ENCODE measurements around the gene LAMB1.
A peak's percentile ranks its signal among the peaks of the same experiment; 100 is the strongest.
"Not testable (repeated sequence)": the region's sequence is repeated elsewhere in the genome, so short reads cannot be mapped to it uniquely, and the experiment has no call there.

The LAMB1 gene

DNA sequence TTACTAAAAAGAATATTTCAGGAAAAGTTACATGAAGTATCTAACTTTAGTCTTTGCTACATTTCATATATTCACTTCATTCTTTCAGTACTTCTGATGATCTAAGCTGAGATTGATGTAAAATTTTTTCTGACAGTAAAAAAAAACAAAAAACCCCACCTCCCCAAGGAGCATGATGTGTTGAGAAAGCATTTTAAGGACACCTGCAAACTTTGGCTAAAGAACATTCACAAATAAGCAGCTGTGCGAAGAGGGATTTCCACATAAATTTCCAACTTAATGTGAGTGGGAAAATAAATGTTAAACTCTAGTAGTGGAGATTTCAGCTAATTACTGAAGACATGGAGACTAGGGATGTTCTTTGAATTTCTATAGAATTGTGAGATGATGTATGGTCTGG is 76.5 kb downstream of the LAMB1 start:
- Mint-ChIP-seq H3K36me3 (peaks cover 37 to 60% of the 10 kb centered on the region in 2 donors), H3K27ac (no peak overlapping the region), H3K9me3 (no peaks in the 10 kb centered on the region), H3K4me3 (no peak overlapping the region), H3K4me1 (peaks cover 7% of the 10 kb centered on the region in 2 donors), H3K27me3 (no peaks in the 10 kb centered on the region)
- ATAC-seq (replicated peaks) = no peak
- DNase-seq = no peak

DNA sequence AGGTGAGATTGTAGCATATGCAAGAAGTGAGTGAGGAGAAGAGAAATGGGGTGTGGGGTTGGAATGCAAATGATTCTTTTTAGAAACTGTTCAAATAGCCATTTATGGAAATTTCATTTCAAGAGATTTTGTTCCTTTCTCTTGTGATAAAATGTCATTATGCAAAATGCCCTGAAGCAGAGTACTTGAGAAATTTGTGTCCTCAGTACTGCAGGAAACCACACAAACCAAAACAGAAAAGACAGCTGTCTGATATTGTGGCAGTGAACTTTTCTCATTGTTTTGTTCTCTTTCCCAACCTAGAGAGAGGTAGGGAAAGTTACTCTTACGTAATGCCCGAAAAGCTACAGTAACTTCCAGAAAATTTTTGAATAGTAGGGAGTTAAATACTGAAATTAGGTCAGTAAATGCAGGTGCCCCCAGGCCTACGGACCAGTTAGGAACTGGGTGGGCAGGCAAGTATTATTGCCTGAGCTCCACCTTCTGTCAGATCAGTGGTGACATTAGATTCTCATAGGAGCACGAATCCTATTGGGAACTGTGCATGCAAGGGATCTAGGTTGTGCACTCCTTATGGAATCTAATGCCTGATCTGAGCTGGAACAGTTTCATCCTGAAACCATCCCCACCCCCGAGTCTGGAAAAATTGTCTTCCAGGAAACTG is 78.0 kb downstream of the LAMB1 start:
- ATAC-seq (replicated peaks) (peak; percentile 68 to 93), DNase-seq (no peak)
- Mint-ChIP-seq H3K27me3 (no peaks in the 10 kb centered on the region), H3K27ac (no peak overlapping the region), H3K9me3 (no peaks in the 10 kb centered on the region), H3K4me3 (no peak overlapping the region), H3K36me3 (peaks cover 49 to 74% of the 10 kb centered on the region in 2 donors), H3K4me1 (peaks cover 11 to 16% of the 10 kb centered on the region in 2 donors)

- H3K27ac Mint-ChIP-seq = no peak overlapping the region
- peaks cover 44 to 73% of the 10 kb centered on the region in 2 donors for H3K36me3 Mint-ChIP-seq
- H3K9me3 Mint-ChIP-seq = no peaks in the 10 kb centered on the region
- H3K27me3 Mint-ChIP-seq = no peaks in the 10 kb centered on the region
- H3K4me3 Mint-ChIP-seq = no peak overlapping the region
- H3K4me1 Mint-ChIP-seq = peaks cover 12 to 20% of the 10 kb centered on the region in 2 donors
- ATAC-seq (replicated peaks) (no peak), DNase-seq (no peak)
These were observed 80.1 kb downstream of the LAMB1 start for GRCh38 chr7:107922886-107923285.

GRCh38 chr7:107921826-107922225 is 81.1 kb downstream of the LAMB1 start:
- DNase-seq; H3K4me3 Mint-ChIP-seq; ATAC-seq (replicated peaks); H3K27ac Mint-ChIP-seq; H3K27me3 Mint-ChIP-seq; H3K9me3 Mint-ChIP-seq: not testable (repeated sequence)
- Mint-ChIP-seq H3K4me1 (peaks cover 14 to 20% of the 10 kb centered on the region in 2 donors), H3K36me3 (peaks cover 43 to 75% of the 10 kb centered on the region in 2 donors)

- no peaks in the 10 kb centered on the region for H3K27me3 Mint-ChIP-seq
- no peak for DNase-seq
- H3K4me1 Mint-ChIP-seq = peaks cover 14 to 20% of the 10 kb centered on the region in 2 donors
These were observed 82.8 kb downstream of the LAMB1 start for GRCh38 chr7:107920048-107920772.

GRCh38 chr7:107918948-107919347 is 84.0 kb downstream of the LAMB1 start:
- no peaks in the 10 kb centered on the region for H3K9me3 Mint-ChIP-seq
- no peak for DNase-seq
- H3K36me3 Mint-ChIP-seq = peaks cover 43 to 73% of the 10 kb centered on the region in 2 donors
- H3K4me1 Mint-ChIP-seq = peaks cover 12 to 23% of the 10 kb centered on the region in 2 donors
- ATAC-seq (replicated peaks) = no peak
- H3K27ac Mint-ChIP-seq = no peak overlapping the region
- no peak overlapping the region for H3K4me3 Mint-ChIP-seq
- H3K27me3 Mint-ChIP-seq = no peaks in the 10 kb centered on the region

More at GRCh38 chr7:107920048-107920772, 82.8 kb downstream of the LAMB1 start:
- ATAC-seq (replicated peaks) = peak in 1 of 2 donors; percentile 45
- Mint-ChIP-seq H3K9me3 (no peaks in the 10 kb centered on the region), H3K4me3 (no peak overlapping the region), H3K27ac (no peak overlapping the region), H3K36me3 (peaks cover 40 to 68% of the 10 kb centered on the region in 2 donors)

DNA sequence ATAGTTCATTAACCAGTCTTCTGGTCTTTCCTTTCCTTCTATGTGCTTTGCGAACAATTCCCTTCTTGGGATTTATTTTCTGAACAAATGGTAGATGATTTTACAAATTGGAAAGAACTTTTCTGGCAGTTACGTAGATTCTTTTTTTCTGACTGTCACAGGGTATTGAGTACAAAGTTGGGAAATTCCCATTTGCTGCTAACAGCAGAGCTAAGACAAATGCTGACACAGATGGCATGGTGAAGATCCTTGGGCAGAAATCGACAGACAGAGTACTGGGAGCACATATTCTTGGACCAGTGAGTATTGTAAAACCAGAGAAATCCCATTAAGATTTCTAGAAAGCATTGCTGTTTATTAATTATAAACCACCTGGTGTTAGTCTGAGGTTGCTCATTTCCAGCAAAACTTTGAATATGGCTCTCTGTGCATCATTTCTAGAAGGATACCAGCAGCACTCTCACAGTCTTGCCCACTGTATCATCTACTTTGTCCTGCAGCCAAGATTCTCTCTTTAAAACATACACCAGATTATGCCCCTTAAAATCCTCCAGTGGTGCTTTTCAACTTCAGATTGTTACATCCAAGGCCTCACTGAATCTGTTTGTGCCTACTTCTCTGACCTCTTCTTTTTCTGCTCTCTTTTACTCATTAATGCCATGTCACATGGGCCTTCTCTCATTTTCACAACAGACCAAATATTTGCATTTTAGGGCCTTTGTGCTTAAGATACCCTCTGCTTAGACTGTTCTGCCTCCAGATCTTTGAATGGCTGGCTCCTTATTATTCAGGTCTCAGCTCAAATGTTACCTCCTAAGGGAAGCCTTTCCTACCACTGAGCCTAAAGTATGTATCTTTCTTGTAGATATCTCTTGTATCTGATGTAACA is 85.0 kb downstream of the LAMB1 start:
- Mint-ChIP-seq H3K27me3 (no peaks in the 10 kb centered on the region), H3K36me3 (peaks cover 45 to 76% of the 10 kb centered on the region in 2 donors), H3K9me3 (no peaks in the 10 kb centered on the region), H3K27ac (no peak overlapping the region), H3K4me3 (no peak overlapping the region), H3K4me1 (peaks cover 12 to 32% of the 10 kb centered on the region in 2 donors)
- DNase-seq (no peak), ATAC-seq (replicated peaks) (peak in 1 of 2 donors; percentile 39)

- no peak for DNase-seq
- Mint-ChIP-seq H3K4me1 (peaks cover 9 to 35% of the 10 kb centered on the region in 2 donors), H3K27ac (no peak overlapping the region), H3K4me3 (no peak overlapping the region), H3K36me3 (peaks cover 44 to 75% of the 10 kb centered on the region in 2 donors), H3K9me3 (peaks cover 2 to 4% of the 10 kb centered on the region in 2 donors), H3K27me3 (no peaks in the 10 kb centered on the region)
- ATAC-seq (replicated peaks) = no peak
These were observed 87.4 kb downstream of the LAMB1 start for GRCh38 chr7:107915541-107915940.

DNA sequence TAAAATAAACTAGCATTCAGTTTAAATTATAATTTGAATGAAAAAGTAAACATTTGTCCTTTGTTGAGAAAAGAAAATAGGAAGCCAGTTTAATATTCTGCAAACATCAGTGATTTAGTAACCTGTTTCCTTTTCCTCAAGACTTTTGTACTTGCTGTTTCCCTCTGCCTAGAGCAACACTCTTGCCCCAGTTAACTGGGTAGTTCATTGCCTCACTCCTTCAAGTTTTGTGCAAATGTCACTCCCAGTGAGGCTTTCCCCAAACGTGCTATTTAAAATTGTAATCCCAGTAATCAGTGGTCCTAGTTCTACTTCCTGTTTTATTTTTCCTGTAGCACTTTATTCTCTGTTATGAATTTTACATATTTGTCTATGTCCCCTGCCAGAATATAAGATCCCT is 88.1 kb downstream of the LAMB1 start:
- peak overlapping the region; percentile 31 for H3K27ac Mint-ChIP-seq
- no peaks in the 10 kb centered on the region for H3K27me3 Mint-ChIP-seq
- H3K9me3 Mint-ChIP-seq = peaks cover 2 to 4% of the 10 kb centered on the region in 2 donors
- DNase-seq = no peak
- no peak for ATAC-seq (replicated peaks)
- peaks cover 45 to 72% of the 10 kb centered on the region in 2 donors for H3K36me3 Mint-ChIP-seq
- peaks cover 6 to 29% of the 10 kb centered on the region in 2 donors for H3K4me1 Mint-ChIP-seq
- no peak overlapping the region for H3K4me3 Mint-ChIP-seq

DNA sequence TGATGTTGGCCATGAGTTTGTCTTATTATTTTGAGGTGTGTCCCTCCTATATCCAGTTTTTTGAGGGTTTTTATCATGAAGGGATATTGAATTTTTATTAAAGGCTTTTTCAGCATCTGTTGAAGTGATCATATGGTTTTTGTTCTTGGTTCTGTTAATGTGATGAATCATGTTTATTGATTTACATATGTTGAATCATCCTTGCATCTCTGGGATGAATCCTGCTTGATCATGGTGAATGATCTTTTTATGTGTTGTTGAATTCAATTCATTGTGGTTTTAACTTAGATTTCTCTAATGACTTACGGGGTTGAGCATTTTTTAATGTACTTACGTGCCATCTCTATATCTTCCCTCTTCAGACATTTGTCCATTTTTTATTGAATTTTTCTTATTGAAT is 89.1 kb downstream of the LAMB1 start:
- Mint-ChIP-seq H3K36me3 (peaks cover 52 to 76% of the 10 kb centered on the region in 2 donors), H3K4me1 (peaks cover 6 to 25% of the 10 kb centered on the region in 2 donors), H3K9me3 (peaks cover 2 to 4% of the 10 kb centered on the region in 2 donors), H3K27me3 (no peaks in the 10 kb centered on the region), H3K27ac (no peak overlapping the region), H3K4me3 (no peak overlapping the region)
- DNase-seq (no peak), ATAC-seq (replicated peaks) (no peak)

DNA sequence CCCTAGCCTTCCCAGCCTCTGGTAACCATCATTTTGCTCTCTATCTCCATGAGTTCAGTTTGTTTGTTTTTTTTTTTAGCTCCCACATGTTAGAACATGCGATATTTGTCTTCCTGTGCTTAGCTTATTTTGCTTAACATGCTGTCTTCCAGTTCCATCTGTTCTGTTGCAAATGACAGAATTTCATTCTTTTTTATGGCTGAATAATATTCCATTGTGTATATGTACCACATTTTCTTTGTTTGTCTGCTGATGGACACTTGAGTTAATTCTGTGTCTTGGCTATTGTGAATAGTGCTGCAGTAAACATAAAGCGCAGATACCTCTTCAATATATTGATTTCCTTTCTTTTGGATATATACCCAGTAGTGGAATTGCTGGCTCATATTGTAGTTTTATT is 91.0 kb downstream of the LAMB1 start:
- H3K27me3 Mint-ChIP-seq = no peaks in the 10 kb centered on the region
- peaks cover 2 to 29% of the 10 kb centered on the region in 2 donors for H3K4me1 Mint-ChIP-seq
- peaks cover 53 to 73% of the 10 kb centered on the region in 2 donors for H3K36me3 Mint-ChIP-seq
- DNase-seq (no peak), ATAC-seq (replicated peaks) (no peak)
- H3K27ac Mint-ChIP-seq = no peak overlapping the region
- H3K4me3 Mint-ChIP-seq = no peak overlapping the region
- peaks cover 2 to 4% of the 10 kb centered on the region in 2 donors for H3K9me3 Mint-ChIP-seq

- no peak overlapping the region for H3K4me3 Mint-ChIP-seq
- H3K9me3 Mint-ChIP-seq = peaks cover 2 to 4% of the 10 kb centered on the region in 2 donors
- ATAC-seq (replicated peaks) (no peak), DNase-seq (no peak)
- no peaks in the 10 kb centered on the region for H3K27me3 Mint-ChIP-seq
- H3K4me1 Mint-ChIP-seq = peaks cover 0 to 24% of the 10 kb centered on the region in 2 donors
- peaks cover 54 to 67% of the 10 kb centered on the region in 2 donors for H3K36me3 Mint-ChIP-seq
- peak overlapping the region; percentile 51 for H3K27ac Mint-ChIP-seq
These were observed 93.5 kb downstream of the LAMB1 start for GRCh38 chr7:107909445-107909844.

DNA sequence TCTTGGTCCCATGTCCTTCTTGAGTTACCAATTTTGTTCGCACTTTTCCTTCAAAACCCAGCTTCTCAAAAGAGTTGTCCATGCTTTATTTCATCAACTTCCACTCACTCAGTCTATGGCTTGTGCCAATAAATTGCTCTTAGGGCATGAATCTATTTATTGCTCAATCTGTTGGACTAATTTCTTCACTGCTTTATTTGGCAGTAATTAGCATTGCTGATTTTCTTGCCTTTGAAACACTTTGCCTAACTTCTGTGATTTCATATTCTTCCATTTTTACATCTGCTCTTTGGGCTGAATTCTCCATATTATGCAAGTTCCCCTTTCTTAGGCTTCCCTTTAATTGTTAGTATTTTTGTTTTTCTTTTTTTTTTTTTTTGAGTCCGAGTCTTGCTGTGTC is 95.2 kb downstream of the LAMB1 start:
- peaks cover 49 to 61% of the 10 kb centered on the region in 2 donors for H3K36me3 Mint-ChIP-seq
- H3K27me3 Mint-ChIP-seq = no peaks in the 10 kb centered on the region
- H3K4me1 Mint-ChIP-seq = peaks cover 2 to 8% of the 10 kb centered on the region in 2 donors
- H3K27ac Mint-ChIP-seq = no peak overlapping the region
- DNase-seq = no peak
- no peak for ATAC-seq (replicated peaks)
- H3K4me3 Mint-ChIP-seq = no peak overlapping the region
- peaks cover 2 to 4% of the 10 kb centered on the region in 2 donors for H3K9me3 Mint-ChIP-seq

DNA sequence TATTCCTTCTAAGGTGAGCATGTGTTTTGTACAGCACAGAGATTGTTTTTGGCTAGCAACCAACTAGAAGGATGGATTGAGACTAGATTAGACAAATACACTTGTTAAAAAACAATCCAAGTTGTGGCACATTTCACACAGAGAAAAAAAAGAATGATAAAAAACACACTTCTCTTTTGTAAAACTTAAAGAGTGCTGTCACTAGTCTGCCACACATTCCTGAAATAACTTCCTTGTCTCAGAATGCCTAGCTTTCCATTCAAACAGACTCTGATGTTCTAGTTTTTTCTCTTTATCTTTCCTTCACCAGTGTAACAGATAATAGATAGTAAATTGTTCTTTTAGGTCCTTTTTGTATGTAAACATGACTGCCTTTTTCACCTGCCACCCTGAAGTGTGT is 100.6 kb downstream of the LAMB1 start:
- ATAC-seq (replicated peaks) = no peak
- H3K4me1 Mint-ChIP-seq = peaks cover 10 to 13% of the 10 kb centered on the region in 2 donors
- H3K36me3 Mint-ChIP-seq = peaks cover 18 to 34% of the 10 kb centered on the region in 2 donors

More for the DNA sequence above, 100.6 kb downstream of the LAMB1 start:
- Mint-ChIP-seq H3K27me3 (no peaks in the 10 kb centered on the region), H3K9me3 (no peaks in the 10 kb centered on the region), H3K4me3 (no peak overlapping the region), H3K27ac (no peak overlapping the region)
- no peak for DNase-seq
